NCI-H446 (cell line): ENCODE results near the gene MMP2.

ENCODE experiments used
- DNase-seq, 2 experiments: peaks; one replicate each; lab custom pipeline; 2025; lab: John Stamatoyannopoulos, UW

MMP2 gene

DNA sequence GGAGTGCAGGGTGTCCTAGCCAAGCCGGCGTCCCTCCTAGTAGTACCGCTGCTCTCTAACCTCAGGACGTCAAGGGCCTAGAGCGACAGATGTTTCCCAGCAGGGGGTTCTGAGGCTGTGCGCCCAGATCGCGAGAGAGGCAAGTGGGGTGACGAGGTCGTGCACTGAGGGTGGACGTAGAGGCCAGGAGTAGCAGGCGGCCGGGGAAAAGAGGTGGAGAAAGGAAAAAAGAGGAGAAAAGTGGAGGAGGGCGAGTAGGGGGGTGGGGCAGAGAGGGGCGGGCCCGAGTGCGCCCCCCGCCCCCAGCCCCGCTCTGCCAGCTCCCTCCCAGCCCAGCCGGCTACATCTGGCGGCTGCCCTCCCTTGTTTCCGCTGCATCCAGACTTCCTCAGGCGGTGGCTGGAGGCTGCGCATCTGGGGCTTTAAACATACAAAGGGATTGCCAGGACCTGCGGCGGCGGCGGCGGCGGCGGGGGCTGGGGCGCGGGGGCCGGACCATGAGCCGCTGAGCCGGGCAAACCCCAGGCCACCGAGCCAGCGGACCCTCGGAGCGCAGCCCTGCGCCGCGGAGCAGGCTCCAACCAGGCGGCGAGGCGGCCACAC is at the start of gene MMP2:
MMP2 (plus strand) TSS at position 372 of the 603 bp plus-strand sequence. CDS start 282 bp downstream, outside the sequence.
- peak in 1 of 2 experiments; percentile 18 for DNase-seq

DNA sequence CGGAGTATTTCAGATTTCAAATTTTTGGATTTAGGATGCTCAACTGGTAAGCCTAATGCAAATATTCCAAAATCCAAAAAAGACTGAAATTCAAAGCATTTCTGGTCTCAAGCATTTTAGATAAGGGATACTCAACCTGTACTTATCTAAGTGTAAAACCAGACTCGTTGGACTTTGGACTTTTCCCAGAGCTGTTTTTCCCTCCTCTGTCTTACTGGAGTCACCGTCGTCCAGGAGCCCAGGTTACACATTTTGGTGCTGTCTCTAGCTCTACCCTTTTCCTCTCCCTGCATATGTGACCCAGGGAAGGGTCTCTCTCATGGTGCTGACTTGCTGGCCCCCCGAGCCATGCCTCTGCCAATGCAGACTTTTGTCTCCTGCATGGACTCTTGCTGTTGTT is 46.0 kb upstream of the MMP2 start:
- DNase-seq = no peak

DNA sequence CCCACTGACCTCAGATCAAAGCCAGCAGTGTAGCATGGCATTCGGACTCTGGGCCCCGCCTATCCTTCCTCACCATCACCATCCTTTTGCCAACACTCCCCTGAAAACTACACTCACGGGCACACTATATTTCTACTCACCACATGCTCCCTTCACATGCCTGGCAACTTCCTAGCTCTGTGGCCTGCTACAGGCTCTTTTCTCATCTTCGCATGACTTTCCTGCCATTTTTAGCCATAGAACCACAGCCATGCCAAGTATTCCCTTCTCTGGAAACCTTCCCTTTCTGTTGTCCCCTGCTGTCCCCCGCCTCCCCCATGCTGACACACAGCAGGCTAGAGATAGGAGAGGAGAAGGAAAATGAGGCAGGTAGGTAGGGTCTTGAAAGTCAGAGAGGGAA is 45.5 kb upstream of the MMP2 start:
- DNase-seq = no peak

DNA sequence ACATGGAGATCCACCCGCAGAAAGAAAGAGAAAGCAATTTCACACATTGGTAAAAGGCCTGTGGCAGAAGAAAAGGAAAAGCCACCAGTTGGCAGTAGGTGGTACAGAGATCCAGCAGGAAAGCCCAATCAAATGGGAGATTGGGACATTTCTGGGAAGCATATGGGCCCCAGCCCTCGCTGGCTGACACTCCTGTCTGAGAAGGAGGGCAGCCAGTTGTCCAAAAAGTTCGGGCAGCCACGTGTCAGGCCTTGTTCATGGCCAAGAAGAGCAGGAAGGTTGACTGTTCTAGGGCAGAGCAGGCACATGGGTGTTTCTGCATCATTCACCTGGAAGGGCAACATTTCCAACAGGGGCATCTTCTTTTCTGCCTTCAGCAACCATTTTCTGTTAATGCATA is 45.0 kb upstream of the MMP2 start:
- no peak for DNase-seq

DNA sequence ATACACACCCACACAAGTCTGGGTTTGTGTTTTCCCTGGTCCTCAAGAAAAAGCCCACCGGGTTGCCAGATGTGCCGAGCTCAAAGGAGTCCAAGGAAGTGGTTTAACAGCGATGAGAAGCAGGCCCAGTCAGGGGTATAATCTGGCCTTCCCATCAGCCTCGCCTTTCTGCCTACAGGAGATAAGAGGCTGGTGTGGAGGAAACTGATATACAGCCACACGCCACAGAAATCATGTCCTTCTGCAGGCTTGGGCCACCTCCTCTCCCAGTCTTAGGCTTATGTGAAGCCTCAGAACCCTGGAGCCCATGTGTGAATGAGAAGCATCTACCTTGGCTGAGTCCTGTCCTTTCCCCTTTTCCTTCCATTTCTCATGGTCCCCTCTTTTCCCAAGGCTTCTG is 43.6 kb upstream of the MMP2 start:
- no peak for DNase-seq

DNA sequence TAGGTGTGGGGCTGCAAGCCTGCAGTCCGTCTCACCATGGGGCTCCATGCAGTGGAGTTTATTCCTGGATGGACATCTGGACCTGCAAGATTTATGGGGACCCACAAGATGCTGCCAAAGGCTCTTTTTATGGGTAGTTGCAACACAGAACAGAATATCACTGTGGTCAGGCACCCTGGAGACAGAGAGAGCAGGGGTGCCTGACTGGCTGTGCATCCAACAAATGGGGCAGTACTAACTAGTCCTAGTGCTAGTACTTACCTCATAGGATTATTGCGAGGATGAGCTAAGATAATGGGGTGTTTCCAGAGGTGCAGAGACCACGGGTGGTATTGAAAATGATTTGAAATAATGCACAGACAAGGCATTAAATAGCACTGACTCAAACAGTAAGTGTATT is 42.4 kb upstream of the MMP2 start:
- no peak for DNase-seq

DNA sequence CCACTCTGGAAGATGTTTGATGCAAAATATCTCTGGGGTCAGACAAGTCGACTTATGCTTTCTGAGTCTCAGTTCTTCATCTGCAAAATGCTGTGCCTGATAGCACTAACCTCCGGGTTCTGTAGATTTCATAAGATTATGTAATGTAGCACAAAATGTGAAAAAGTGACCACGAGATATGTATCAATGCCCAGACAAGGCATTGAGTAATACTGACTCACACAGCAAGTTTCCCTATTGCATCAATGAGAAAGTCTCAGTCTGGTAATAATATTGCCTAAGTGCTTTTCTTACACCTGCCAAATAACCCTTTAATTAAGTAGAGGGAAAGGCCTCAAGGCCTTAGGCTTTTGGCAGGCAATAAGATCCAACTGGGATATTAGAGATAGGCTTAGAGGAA is 41.4 kb upstream of the MMP2 start:
- DNase-seq = no peak

DNA sequence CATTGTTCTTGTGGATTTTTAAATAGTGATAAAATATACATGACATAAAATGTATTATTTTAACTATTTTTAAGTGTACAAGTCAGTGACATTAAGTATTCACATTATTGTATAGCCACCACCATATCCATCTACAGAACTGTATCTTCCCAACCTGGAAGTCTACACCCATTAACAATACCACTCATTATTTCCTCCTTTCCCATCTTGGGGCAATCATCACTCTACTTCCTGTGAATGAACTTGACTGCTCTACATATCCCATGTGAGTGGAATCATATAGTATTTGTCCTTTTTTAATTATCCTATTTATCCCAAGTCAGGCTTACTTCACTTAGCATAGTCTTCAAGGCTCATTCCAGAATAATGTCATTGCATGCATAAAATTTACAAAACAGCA is 40.7 kb upstream of the MMP2 start:
- DNase-seq = no peak

DNA sequence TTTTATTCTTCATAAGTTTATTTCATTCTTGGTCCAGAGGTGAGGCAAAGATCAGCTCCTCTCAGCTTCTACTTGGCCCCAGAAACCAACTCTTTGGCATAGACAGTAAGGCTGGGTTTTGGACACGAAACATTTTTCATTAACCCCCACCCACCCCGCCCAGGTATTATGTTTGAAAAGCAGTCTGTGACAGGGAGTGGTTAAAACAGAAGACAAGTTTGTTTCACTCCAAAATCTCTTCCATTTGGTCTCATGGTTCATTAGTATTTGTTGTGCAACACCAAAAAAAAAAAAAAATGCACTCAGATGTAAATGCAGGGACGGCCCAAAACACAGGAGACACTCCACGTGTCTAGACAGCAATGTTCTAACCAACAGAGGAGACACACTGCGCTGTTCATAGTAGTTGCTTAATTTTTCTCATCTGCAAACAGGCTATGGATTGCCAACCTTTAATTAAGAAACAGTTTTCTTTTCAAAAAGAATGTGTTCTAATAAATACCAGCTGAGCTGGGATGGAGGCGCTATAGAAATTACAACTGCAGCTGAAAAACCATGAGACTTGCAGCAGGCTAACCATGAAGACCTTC is 39.8 kb upstream of the MMP2 start:
- DNase-seq = no peak

DNA sequence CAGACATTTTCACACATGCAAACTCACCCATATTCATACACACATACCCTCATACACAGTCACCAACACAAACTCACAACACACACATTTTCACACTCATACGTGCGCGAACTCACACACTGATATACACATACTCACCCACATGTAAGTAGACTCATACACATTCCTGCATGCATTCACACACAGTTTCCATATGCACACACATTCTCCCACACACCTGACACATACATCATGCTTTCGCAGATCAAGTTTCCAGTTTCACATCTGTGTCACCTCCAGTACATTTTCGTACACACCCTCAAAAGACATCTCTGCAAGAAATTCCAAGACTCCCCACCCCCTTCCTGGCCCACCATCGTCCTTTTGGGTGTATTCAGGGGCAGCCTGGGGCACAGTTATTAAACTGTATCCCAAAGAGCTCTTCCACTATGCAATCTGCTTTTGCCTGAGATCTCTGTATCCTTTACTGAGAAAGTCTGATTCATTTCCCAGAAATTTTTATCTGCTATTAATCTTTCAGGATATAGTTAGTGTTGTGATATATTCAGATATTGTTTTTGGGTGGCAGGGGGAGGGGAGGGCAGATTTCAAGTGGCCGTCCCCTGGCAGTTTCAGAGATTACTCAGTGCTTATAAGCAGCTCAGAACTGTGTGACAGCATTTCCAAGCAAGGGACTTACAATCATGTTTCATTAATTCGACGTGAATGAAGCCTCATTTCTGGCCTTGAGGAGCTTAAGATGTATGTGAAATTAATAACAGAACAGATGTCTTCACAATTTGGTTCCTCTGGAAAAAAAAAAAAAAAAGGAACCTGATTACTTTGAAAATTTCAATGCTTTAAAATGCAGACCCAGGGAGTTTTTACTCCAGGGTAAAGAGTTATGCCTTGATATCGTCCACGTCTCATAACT is 35.3 kb upstream of the MMP2 start:
- DNase-seq = no peak

DNA sequence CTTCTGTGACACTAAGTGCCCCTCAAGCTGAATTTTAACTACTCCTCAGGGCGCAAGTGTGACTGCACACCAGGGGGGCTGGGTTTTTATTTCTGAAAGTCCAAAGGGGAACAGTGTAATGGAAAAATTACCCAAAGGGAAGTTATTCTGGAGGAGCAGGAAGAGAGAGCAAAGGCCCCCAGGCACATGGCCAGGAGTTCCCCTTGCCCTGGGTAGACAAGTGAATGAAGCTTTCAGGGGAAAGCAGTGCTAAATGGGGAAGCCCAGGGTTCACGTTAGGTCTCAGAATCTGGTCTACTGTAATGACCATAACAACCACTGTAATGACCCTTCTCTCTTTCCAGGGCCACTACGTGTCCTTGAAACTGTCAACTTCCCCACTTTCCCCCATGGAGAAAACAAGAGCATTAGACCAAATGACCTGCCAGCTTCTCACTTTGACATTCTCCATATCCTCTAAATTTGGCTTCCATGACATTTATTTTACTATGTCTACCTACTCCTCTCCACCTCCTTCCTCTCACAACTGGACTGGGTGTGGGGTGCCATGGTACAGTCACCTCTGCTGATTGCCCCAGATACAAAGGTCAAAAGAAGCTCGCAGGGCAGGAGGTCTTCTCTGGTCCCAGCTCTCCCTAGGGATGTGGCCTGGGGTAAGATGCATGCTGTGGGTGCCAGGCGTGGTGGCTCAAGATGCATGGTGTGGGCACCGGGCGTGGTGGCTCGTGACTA is 34.1 kb upstream of the MMP2 start:
- DNase-seq = no peak

DNA sequence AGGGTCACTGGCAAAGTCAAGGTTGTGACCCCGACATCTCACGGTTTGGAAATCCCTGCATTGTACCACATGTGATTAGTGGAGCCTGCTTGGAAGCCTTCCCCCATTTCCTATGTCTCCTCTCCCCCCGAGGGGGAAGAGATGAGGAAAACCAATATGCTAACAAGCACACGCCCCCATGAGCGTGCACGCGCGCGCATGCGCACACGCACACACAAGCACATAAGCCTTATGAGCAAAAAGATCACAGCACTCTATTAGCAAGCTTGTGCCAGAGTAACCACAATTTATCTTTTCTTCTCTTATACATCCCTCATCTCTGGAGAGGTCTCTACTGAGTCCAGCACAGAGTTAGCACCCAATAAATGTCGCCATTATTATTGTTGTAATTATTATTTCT is 31.8 kb upstream of the MMP2 start:
- no peak for DNase-seq

DNA sequence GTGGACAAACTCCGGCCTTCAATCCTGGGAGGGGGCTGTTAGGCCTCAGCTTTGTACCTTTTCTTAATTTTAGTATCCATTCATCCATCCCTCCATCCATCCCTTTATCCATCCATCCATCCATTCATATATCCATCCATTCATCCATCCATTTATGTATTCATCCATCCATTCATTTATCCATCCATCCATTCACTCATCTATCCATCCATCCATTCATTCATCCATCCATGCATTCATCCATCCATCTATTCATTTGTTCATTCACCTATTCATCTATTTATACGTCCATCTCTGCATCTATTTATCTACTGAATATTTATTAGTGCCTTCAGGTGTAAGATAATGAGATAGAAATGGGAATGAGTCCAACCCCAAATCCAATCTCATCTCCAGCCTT is 26.0 kb upstream of the MMP2 start:
- DNase-seq = no peak

DNA sequence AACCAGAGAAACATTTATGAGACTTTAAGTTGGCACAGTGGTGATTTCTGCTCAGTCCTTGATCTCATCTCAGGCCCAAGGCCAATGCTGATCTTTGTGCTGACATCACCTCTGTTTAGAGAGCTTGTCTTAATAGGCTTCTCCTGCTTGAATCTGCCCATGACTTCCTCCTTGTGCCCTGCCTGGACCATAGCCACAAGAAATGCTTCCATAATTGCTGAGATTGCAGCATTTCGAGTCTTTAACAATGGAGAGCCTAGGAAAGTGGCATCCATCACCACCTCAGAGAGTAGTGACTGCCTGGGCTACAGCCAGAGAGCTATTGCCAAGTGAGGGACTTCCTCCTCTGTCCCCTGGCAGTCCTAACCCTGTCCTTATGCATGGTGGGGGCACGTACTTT is 25.1 kb upstream of the MMP2 start:
- DNase-seq = no peak

DNA sequence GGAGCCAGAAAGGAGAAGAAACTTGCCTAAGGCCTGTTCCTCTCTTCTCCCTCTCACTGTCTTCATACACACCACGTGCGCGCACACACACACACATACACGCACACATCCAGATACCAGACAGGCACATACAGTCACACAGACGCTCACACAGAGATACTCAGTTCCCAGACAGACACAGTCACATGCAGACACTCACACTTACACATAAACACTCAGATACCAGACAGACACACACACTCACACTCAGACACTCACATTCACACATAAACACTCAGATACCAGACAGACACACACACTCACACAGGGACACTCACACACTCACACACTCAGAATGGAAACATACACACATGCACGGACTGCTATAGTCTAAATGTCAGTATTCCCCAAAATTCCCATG is 24.1 kb upstream of the MMP2 start:
- no peak for DNase-seq

DNA sequence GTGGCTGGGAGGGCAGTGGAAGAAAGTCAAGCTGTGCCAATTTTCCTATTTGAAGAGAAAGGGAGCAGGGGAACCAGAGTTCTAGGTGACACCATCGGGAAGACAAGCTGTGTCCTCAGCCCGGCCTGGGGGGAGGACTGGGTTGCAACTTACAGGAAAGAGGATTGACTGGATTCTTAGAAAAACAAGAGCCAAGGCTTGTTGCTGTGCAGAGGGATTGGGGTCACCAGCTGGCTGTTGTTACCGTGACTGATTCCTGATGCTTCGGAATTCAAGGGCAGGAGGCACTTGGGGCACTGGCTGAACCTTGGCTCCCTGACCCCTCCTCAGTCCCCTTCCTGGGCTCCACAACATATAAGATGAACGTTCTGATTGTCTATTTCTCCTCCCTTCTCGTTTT is 16.8 kb upstream of the MMP2 start:
- DNase-seq = no peak

DNA sequence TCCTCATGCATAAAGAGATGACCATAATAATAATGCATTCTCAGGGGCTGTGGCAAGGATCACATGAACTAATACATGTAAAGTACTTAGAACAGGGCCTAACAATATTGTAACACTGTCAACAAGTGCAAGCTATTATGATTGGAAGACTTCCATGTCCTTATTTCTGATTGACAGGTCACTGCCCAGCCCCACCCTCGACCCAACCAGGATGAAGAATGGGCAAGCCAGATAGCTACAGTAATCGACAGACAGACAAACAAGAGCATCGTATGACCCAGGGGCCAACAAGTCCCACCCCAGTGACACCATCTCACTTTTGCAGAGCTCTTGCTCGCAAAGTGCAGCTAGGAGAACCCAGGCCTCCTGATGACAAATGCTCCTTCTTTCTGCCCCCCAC is 14.6 kb upstream of the MMP2 start:
- DNase-seq = no peak

DNA sequence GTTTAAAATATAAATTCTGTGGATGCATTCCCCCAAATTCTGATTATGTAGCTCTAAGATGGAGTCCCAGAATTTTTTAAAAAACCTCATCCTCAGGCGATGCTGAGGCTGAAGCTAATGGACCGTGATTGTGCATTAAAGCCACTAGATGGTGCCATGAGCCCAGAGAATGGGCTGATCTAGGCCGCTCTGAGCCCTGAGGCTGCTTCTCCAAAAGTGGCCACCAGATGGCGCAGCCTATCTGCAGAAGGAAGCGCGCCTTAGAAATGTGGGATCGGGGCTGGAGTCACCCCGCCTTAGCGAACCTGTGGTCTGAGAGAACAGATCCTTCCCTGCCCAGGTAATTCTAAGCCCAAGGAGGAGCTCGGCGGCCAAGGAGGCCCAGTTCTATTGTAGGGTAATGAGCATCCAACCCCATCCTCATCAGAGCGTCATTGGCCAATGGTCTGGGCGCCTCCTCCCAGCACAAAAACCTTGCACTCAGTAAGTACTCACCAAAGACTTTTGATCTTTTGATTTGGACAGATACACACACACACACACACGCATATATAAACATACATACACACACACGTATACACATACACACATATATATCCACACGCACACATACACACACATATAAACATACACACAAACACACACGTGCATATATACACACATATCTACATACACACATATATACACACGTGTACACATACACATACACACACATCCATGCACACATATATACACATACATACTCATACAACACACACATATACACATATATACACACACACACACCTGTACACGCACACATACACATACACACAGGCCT is 13.7 kb upstream of the MMP2 start:
- DNase-seq = peak; percentile 32 to 79

DNA sequence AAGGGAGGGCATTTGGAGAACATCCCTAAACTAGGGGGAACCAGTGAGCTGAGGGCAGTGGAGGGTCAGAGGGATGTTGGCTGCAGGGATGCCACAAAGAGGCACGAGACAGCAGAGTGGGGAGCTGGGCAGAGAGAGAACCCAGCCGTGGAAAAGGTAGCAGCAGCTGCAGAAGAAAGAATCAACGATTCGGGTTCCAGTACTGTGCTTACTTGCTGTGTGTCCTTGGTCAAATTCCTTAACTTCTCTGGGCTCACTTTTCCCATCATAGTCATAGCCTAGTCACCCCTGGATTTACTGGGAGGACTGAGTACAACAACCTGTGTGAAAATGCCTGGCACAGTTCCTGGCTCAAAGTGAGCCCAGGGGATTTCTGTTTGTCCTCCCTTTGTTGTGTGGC is 12.8 kb upstream of the MMP2 start:
- DNase-seq = no peak

DNA sequence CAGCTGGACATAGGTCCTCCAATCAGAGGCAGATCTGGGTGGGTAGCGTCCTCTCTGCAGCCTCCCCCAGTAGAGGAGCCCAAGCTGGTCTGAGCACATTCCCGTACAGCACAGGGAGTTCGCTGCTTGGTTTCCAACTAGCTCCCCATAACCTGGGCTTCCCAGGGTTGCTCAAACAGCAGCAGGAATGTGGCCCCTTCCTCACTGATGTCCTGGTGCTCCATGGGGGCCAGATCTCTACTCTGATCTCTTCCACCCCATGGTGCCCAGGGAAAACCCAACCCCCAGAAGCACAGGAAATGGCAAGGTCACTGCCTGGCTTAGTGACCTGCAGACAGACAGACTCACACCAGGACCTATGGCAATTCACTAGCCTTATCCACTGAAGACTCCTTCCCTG is 11.1 kb upstream of the MMP2 start:
- no peak for DNase-seq

DNA sequence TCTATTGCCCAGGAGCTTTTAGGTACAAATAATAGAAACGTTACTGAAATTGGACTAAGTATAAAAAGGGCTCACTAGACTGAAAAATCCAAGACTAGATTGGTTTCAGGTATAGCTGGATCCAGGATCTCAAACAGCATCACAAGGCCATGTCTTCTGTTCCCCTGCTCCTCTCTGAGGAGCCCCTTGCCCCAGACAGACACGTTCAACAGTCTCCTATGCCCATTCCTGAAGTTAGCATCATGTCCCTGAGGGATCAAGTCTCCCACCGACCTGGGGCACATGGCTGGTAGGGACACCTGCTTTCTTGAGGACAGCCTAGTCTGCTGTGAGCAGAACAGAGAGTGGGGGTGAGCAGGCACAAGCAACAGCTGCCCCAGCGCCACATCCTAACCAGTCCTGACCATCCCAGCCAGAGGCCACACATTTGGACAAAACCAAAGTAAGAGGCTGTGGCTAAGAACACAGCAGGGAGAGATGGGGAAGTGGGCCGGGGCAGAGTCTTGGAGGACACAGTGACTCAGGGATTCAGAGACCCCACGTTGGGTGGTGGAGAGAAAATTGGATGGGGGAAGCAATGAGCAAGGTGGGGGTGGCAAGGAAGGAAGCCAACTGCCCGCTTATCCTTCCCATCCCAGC is 10.5 kb upstream of the MMP2 start:
- no peak for DNase-seq
